ENCODE results near the gene ERG.

GRCh38 chr21:38351176-38351959, 146.9 kb downstream of the ERG start:
- TF ChIP-seq SP1 (IDR thresholded peaks at IDR 0.05) (no peak), CTCF (IDR thresholded peaks at IDR 0.05; ENCODE audit: low read depth, low read length, missing input control) (no peak), YY1 (IDR thresholded peaks at IDR 0.05) (no peak), TAF1 (conservative IDR thresholded peaks at IDR 0.05) (no peak), MAX (IDR thresholded peaks at IDR 0.05) (no peak), HNF4A (conservative IDR thresholded peaks at IDR 0.05) (no peak)
